ENCODE data around the gene KRTAP10-3. TPM values are rescaled to one million over a fixed set of nuclear protein-coding genes. Genes with fewer than 3 reads are reported as not detected.

KRTAP10-3 gene
- total RNA-seq, 3 donors from 2014 or later, result not detected

- TF ChIP-seq CTCF (IDR thresholded peaks at IDR 0.05), result no peak
- ATAC-seq (no peak), DNase-seq (peak in 1 of 3 donors; percentile 8)
- Histone ChIP-seq H3K4me1 (ENCODE audit: low read depth) (no peaks in the 10 kb centered on the region), H3K36me3 (ENCODE audit: low read depth) (no peaks in the 10 kb centered on the region), H3K4me3 (no peak overlapping the region), H3K9me3 (no peaks in the 10 kb centered on the region)
- intact Hi-C loops (cut with DNase I, micrococcal nuclease), result no loop called here
Measured at GRCh38 chr21:44527983-44528633, 30.5 kb downstream of the KRTAP10-3 start.

GRCh38 chr21:44527156-44527982 lies 31.2 kb downstream of the KRTAP10-3 start:
- TF ChIP-seq CTCF (IDR thresholded peaks at IDR 0.05), result no peak
- H3K36me3 ChIP-seq (ENCODE audit: low read depth), result no peaks in the 10 kb centered on the region
- peak in 1 of 3 donors; percentile 6 for DNase-seq
- no peaks in the 10 kb centered on the region for H3K9me3 ChIP-seq
- no peak overlapping the region for H3K4me3 ChIP-seq
- no peak for ATAC-seq
- H3K4me1 ChIP-seq (ENCODE audit: low read depth), result no peaks in the 10 kb centered on the region
- intact Hi-C loops (cut with DNase I, micrococcal nuclease), result no loop called here

- DNase-seq (no peak), ATAC-seq (no peak)
- Histone ChIP-seq H3K4me1 (ENCODE audit: low read depth) (no peaks in the 10 kb centered on the region), H3K9me3 (no peaks in the 10 kb centered on the region), H3K4me3 (no peak overlapping the region), H3K36me3 (ENCODE audit: low read depth) (no peaks in the 10 kb centered on the region)
- intact Hi-C loops (cut with DNase I, micrococcal nuclease), result no loop called here
- TF ChIP-seq CTCF (IDR thresholded peaks at IDR 0.05), result no peak
Measured at GRCh38 chr21:44526096-44526997, 32.2 kb downstream of the KRTAP10-3 start.

GRCh38 chr21:44525391-44526095 lies 33.1 kb downstream of the KRTAP10-3 start:
- intact Hi-C loops (cut with DNase I, micrococcal nuclease), result no loop called here
- H3K4me1 ChIP-seq (ENCODE audit: low read depth), result no peaks in the 10 kb centered on the region
- H3K9me3 ChIP-seq, result no peaks in the 10 kb centered on the region
- no peak overlapping the region for H3K4me3 ChIP-seq
- TF ChIP-seq CTCF (IDR thresholded peaks at IDR 0.05), result no peak
- ATAC-seq, result no peak
- no peaks in the 10 kb centered on the region for H3K36me3 ChIP-seq (ENCODE audit: low read depth)
- peak in 1 of 3 donors; percentile 31 for DNase-seq

All from mucosa of descending colon (tissue), 3 donors.